Panc1 (cell line): ENCODE measurements around the gene CTDSPL2.

ENCODE experiments used
- POLR2AphosphoS5 ChIP-seq: IDR thresholded peaks from 2 replicates; pipeline ENCODE4 v1.6.1; 2012; ENCODE audit warnings: mild to moderate bottlenecking, low read depth, low read length, moderate library complexity
- REST ChIP-seq, 2 experiments: IDR thresholded peaks; 2 replicates each; pipeline ENCODE4 v1.6.1; 2011 to 2012; ENCODE audit warnings: low read depth in 2 of 2, control low read depth in 1 of 2, low read length in 1 of 2, mild to moderate bottlenecking in 1 of 2, moderate library complexity in 1 of 2; ENCODE audit not compliant: insufficient read depth in 1 of 2
- SIN3A ChIP-seq: IDR thresholded peaks from 2 replicates; pipeline ENCODE4 v1.6.1; 2012; ENCODE audit warnings: low read depth, mild to moderate bottlenecking, low read length, moderate library complexity, borderline replicate concordance; ENCODE audit not compliant: insufficient read depth
- TCF7L2 ChIP-seq: IDR thresholded peaks from 2 replicates; pipeline ENCODE4 v1.6.1; 2011; ENCODE audit warnings: mild to moderate bottlenecking, low read depth, low read length, inconsistent platforms
- TF ChIP-seq, protein P1 (sequence below): fragments of 450-650 bp; IDR thresholded peaks from 2 replicates; pipeline ENCODE4 v1.5.1; 2017; ENCODE audit warnings: mild to moderate bottlenecking

DNA sequence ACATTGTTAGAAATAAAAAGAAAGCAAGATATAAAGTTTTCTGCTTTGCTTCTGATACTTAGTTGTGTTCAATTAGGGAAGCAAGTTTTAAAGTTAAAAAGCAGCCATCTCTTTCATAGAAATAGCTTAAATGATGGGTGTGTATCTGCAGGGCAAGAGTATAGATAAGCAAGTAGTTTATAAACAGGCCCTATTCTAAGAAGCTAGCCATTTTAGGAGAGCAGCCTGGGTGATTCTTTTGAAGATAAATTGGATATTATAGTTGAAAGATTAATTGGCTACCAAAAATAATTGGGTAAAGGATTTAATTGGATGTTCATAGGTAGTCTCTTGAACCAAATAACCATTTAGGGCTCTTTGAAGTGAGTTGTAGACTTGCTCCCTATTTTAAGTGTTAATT lies 115.2 kb downstream of the CTDSPL2 start:
- TF ChIP-seq, protein P1, sequence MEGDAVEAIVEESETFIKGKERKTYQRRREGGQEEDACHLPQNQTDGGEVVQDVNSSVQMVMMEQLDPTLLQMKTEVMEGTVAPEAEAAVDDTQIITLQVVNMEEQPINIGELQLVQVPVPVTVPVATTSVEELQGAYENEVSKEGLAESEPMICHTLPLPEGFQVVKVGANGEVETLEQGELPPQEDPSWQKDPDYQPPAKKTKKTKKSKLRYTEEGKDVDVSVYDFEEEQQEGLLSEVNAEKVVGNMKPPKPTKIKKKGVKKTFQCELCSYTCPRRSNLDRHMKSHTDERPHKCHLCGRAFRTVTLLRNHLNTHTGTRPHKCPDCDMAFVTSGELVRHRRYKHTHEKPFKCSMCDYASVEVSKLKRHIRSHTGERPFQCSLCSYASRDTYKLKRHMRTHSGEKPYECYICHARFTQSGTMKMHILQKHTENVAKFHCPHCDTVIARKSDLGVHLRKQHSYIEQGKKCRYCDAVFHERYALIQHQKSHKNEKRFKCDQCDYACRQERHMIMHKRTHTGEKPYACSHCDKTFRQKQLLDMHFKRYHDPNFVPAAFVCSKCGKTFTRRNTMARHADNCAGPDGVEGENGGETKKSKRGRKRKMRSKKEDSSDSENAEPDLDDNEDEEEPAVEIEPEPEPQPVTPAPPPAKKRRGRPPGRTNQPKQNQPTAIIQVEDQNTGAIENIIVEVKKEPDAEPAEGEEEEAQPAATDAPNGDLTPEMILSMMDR = no peak
- no peak for TF ChIP-seq SIN3A
- TF ChIP-seq TCF7L2 = no peak
- TF ChIP-seq POLR2AphosphoS5 = no peak
- no peak for TF ChIP-seq REST (IDR thresholded peaks at IDR 0.05; ENCODE audit: insufficient read depth in 1 of 2, low read depth in 2 of 2, low read length in 1 of 2)
